OCI-LY3 (cell line): ENCODE data around the gene PREX1.

Source experiments
- H2AFZ ChIP-seq: fragments of 200-600, 300-600 bp; shearing (Covaris generic); 2 replicates; pipeline ENCODE4 v1.6.0; 2014; ENCODE audit warnings: antibody characterized with exemption, low read depth, low read length
- H3K27ac ChIP-seq: fragments of 200-600, 300-600 bp; sonication (generic); 2 replicates; pipeline ENCODE4 v1.5.1; 2014; ENCODE audit warnings: mild to moderate bottlenecking, low read length, moderate library complexity, mixed read lengths
- H3K27me3 ChIP-seq: fragments of 200-600, 300-600 bp; sonication (generic); 2 replicates; pipeline ENCODE4 v1.6.1; 2014; ENCODE audit warnings: low read depth, low read length, mixed read lengths
- H3K36me3 ChIP-seq: fragments of 200-600, 300-600 bp; sonication (generic); replicated peaks from 2 replicates; pipeline ENCODE3; 2014; ENCODE audit warnings: low read depth, low read length, mixed read lengths
- H3K4me1 ChIP-seq: fragments of 300-600, 200-600 bp; sonication (generic); 2 replicates; pipeline ENCODE4 v1.6.1; 2014; ENCODE audit warnings: low read length, mixed read lengths
- H3K4me2 ChIP-seq: fragments of 200-600, 300-600 bp; sonication (generic); 2 replicates; pipeline ENCODE4 v1.6.1; 2014; ENCODE audit warnings: low read length, mixed read lengths
- H3K4me3 ChIP-seq: fragments of 300-600, 200-600 bp; sonication (generic); 2 replicates; pipeline ENCODE4 v1.5.1; 2014; ENCODE audit warnings: antibody characterized with exemption, mild to moderate bottlenecking, low read length, moderate library complexity
- H3K79me2 ChIP-seq: fragments of 300-600, 200-600 bp; shearing (Covaris generic); 2 replicates; pipeline ENCODE4 v1.6.1; 2014; ENCODE audit warnings: mild to moderate bottlenecking, low read length, mixed read lengths
- H3K9ac ChIP-seq: fragments of 300-600, 200-600 bp; shearing (Covaris generic); 2 replicates; pipeline ENCODE4 v1.6.0; 2014; ENCODE audit warnings: mild to moderate bottlenecking, low read length, moderate library complexity
- H3K9me3 ChIP-seq: fragments of 200-600, 300-600 bp; shearing (Covaris generic); 2 replicates; pipeline ENCODE4 v1.6.1; 2014; ENCODE audit warnings: low read length, mixed read lengths; ENCODE audit not compliant: insufficient read depth
- H4K20me1 ChIP-seq: fragments of 200-600, 300-600 bp; sonication (generic); 2 replicates; pipeline ENCODE4 v1.6.1; 2016; ENCODE audit warnings: low read length, mixed read lengths; ENCODE audit not compliant: insufficient read depth
- CTCF ChIP-seq: fragments of 200-600, 300-600 bp; sonication (generic); IDR thresholded peaks from 2 replicates; pipeline ENCODE4 v1.5.1; 2014; ENCODE audit warnings: antibody characterized with exemption, low read length, low read depth
- EZH2phosphoT487 ChIP-seq: fragments of 200-600 bp; shearing (Covaris generic); IDR thresholded peaks from 2 replicates; pipeline ENCODE4 v1.6.1; 2018; ENCODE audit warnings: antibody characterized with exemption, mixed run types, low read depth

PREX1 gene

GRCh38 chr20:48826069-48826468 is 1.7 kb downstream of the PREX1 start:
- Histone ChIP-seq H3K27me3 (no peaks in the 10 kb centered on the region; the same call in 1 of the 2 replicates), H3K4me2 (peak overlapping the region; percentile 76), H3K9ac (peak overlapping the region; percentile 66), H2AFZ (no peak overlapping the region), H4K20me1 (peaks cover 21% of the 10 kb centered on the region; the same call in 1 of the 2 replicates), H3K4me3 (peak overlapping the region; percentile 72), H3K9me3 (no peaks in the 10 kb centered on the region), H3K4me1 (peaks cover 62% of the 10 kb centered on the region), H3K79me2 (peaks cover 17% of the 10 kb centered on the region), H3K27ac (peak overlapping the region; percentile 4), H3K36me3 (no peaks in the 10 kb centered on the region)
- TF ChIP-seq EZH2phosphoT487 = no peak
- TF ChIP-seq CTCF = no peak

GRCh38 chr20:48825566-48825920 is 2.3 kb downstream of the PREX1 start:
- Histone ChIP-seq H3K4me1 (peaks cover 60% of the 10 kb centered on the region), H3K4me3 (peak overlapping the region; percentile 72), H3K79me2 (peaks cover 17% of the 10 kb centered on the region), H3K27ac (no peak overlapping the region), H3K9me3 (no peaks in the 10 kb centered on the region), H4K20me1 (peaks cover 21% of the 10 kb centered on the region; the same call in 1 of the 2 replicates), H3K36me3 (no peaks in the 10 kb centered on the region), H3K9ac (peak overlapping the region; percentile 66), H3K4me2 (peak overlapping the region; percentile 76), H2AFZ (no peak overlapping the region), H3K27me3 (no peaks in the 10 kb centered on the region; the same call in 1 of the 2 replicates)
- TF ChIP-seq EZH2phosphoT487 (no peak), CTCF (no peak)

DNA sequence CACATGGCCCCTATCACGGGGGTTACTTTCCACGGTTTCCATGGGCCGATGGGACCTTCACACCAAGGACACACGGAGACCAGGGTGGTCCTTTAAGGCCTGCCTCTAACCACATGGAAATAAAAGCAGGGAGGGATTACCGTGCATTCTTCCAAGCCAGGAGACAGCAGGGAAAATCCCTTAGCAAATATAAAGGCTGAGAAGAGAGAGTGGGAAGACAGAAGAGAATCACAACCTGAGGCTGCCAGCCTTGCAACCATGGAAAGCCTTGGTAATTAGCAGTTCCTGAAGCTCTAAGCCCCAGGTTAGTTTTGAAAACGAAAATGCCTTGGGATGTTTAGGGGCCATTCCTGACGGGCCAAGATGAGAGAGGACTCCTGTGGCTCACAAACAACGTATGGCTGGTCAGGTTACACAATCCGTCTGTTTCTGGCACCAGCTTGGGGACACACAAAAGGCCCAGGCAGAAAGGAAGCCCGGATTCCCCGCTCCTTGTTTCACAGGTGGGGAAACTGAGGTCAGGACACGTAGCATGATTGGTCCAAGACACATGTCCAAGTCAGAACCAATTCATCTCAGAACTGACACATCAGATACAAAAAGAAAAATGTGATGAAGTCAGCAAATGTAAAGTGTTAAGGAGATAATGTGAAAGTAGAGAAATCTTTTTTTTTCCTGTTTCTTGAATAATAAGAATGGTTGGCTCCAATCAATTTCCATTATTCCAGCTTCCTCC is 2.8 kb downstream of the PREX1 start:
- H3K9ac ChIP-seq = peak overlapping the region; percentile 36; the same call in 1 of the 2 replicates
- peak overlapping the region; percentile 81 for H3K27ac ChIP-seq
- peak overlapping the region; percentile 76 for H3K4me2 ChIP-seq
- H2AFZ ChIP-seq = no peak overlapping the region
- no peaks in the 10 kb centered on the region for H3K9me3 ChIP-seq
- peaks cover 21% of the 10 kb centered on the region; the same call in 1 of the 2 replicates for H4K20me1 ChIP-seq
- no peaks in the 10 kb centered on the region; the same call in 1 of the 2 replicates for H3K27me3 ChIP-seq
- H3K79me2 ChIP-seq = peaks cover 17% of the 10 kb centered on the region
- no peak for TF ChIP-seq EZH2phosphoT487
- TF ChIP-seq CTCF = no peak
- no peaks in the 10 kb centered on the region for H3K36me3 ChIP-seq
- peaks cover 60% of the 10 kb centered on the region for H3K4me1 ChIP-seq
- H3K4me3 ChIP-seq = peak overlapping the region; percentile 72

DNA sequence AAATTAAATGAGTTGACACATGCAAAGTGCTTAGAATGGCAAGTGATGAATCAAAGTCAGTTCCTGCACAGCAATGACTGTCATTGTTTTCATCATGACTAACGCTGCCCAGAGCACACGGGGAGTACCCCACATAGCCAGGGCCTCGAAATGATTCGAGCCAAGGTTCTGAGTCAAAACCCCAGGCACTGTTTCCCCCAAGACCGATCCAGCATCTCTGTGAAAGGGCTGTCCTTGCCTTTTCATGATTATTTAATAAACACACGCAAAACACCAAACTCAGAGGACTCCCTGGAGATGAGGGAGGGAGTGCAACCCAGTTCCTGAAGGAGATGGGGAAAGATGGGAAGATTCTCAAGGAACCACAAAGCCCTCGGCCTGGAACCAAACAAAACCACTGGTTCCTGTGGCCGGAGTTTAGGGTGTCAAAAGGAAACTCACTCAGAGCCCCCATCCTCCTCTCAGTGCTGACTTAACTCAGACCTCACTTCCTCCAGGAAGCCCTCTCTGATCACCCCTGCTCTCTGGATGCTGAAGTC is 3.8 kb downstream of the PREX1 start:
- H4K20me1 ChIP-seq = peaks cover 23% of the 10 kb centered on the region; the same call in 1 of the 2 replicates
- peak overlapping the region; percentile 76 for H3K4me2 ChIP-seq
- H3K36me3 ChIP-seq = no peaks in the 10 kb centered on the region
- peak overlapping the region; percentile 36; the same call in 1 of the 2 replicates for H3K9ac ChIP-seq
- peak overlapping the region; percentile 81 for H3K27ac ChIP-seq
- H2AFZ ChIP-seq = no peak overlapping the region
- no peaks in the 10 kb centered on the region; the same call in 1 of the 2 replicates for H3K27me3 ChIP-seq
- TF ChIP-seq EZH2phosphoT487 (no peak), CTCF (no peak)
- peaks cover 17% of the 10 kb centered on the region for H3K79me2 ChIP-seq
- H3K9me3 ChIP-seq = no peaks in the 10 kb centered on the region
- H3K4me1 ChIP-seq = peaks cover 60% of the 10 kb centered on the region
- peak overlapping the region; percentile 72 for H3K4me3 ChIP-seq
